OCI-LY7 (cell line): ENCODE results near the gene PTCH1.

Source experiments
- EZH2phosphoT487 ChIP-seq: fragments of 200-600 bp; sonication (generic); IDR thresholded peaks from 2 replicates; pipeline ENCODE4 v1.6.1; 2018; ENCODE audit warnings: low read depth, borderline replicate concordance, mild to moderate bottlenecking, mixed run types, antibody characterized with exemption, low read length, moderate library complexity, mixed read lengths
- TF ChIP-seq, protein P1 (sequence below): fragments of 200-600 bp; sonication (generic); conservative IDR thresholded peaks from 2 replicates; pipeline ENCODE4 v1.5.1; 2014; ENCODE audit warnings: mild to moderate bottlenecking, antibody characterized with exemption, low read length, moderate library complexity, mixed read lengths

DNA sequence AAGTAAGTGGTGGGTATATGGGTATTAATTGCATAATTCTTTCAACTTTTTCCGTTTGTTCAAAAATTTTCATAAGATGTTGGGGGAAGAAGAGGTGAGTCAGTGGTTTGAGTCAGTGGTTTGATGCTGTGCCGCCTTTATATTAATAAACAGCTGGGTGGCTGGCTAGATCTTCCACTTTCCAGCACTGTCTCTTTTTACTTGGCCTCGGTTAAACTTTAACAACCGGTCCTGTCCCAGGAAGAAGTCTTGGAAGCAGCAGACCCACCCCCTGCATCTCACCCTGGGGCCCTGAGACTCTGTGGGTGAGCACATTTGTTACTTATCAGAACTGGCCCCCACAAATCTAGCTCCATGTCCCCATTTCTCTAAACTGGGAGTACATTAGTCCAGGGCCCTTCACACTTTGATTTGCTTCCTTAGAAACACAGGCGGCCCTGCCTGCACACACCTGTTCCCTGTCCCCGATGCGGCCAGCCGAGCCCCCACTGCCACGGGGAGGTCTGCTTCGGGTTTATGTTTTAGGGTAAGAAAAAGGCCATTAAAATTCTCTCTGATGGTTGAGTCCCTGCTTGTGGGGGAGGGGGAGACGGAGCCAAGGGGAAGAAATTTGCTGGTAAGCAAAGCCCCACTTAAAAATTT lies 90.7 kb downstream of the PTCH1 start:
- TF ChIP-seq, protein P1, sequence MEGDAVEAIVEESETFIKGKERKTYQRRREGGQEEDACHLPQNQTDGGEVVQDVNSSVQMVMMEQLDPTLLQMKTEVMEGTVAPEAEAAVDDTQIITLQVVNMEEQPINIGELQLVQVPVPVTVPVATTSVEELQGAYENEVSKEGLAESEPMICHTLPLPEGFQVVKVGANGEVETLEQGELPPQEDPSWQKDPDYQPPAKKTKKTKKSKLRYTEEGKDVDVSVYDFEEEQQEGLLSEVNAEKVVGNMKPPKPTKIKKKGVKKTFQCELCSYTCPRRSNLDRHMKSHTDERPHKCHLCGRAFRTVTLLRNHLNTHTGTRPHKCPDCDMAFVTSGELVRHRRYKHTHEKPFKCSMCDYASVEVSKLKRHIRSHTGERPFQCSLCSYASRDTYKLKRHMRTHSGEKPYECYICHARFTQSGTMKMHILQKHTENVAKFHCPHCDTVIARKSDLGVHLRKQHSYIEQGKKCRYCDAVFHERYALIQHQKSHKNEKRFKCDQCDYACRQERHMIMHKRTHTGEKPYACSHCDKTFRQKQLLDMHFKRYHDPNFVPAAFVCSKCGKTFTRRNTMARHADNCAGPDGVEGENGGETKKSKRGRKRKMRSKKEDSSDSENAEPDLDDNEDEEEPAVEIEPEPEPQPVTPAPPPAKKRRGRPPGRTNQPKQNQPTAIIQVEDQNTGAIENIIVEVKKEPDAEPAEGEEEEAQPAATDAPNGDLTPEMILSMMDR = no peak
- TF ChIP-seq EZH2phosphoT487 = no peak
